Thyroid gland (tissue), 4 donors: ENCODE results near the gene KRT31. TPM values are rescaled to one million over a fixed set of nuclear protein-coding genes. Genes with fewer than 3 reads are reported as not detected.

Source experiments
- DNase-seq, 2 donors: peaks; one replicate each; pipeline ENCODE4 v3.0.0-alpha.2; 2019
- H3K27ac ChIP-seq, 3 donors: fragments of 200-600 bp; sonication (generic); 1 replicate in 2 of 3; 2 replicates in 1 of 3; pipeline ENCODE4 v1.5.1; 2016 to 2019; ENCODE audit warnings: mild to moderate bottlenecking in 1 of 3, moderate library complexity in 1 of 3
- H3K27me3 ChIP-seq: fragments of 200-600 bp; sonication (generic); one replicate; pipeline ENCODE4 v1.5.1; 2019
- H3K36me3 ChIP-seq, 2 donors: fragments of 200-600 bp; sonication (generic); one replicate each; pipeline ENCODE4 v1.5.1; 2016 to 2019
- H3K4me1 ChIP-seq, 2 donors: fragments of 200-600 bp; sonication (generic); one replicate each; pipeline ENCODE4 v1.5.1; 2017 to 2019
- H3K4me3 ChIP-seq, 3 donors: fragments of 200-600 bp; sonication (generic); replicated peaks in 1 of 3; 1 replicate in 2 of 3; 2 replicates in 1 of 3; pipeline ENCODE4 v1.5.1; 2016; ENCODE audit warnings: mild to moderate bottlenecking in 1 of 3
- H3K9me3 ChIP-seq: fragments of 200-600 bp; sonication (generic); one replicate; pipeline ENCODE4 v1.5.1; 2017
- POLR2A ChIP-seq, 2 donors: fragments of 450-650 bp; IDR thresholded peaks; one replicate each; pipeline ENCODE4 v1.6.1; 2017; ENCODE audit warnings: antibody characterized with exemption in 2 of 2, mild to moderate bottlenecking in 2 of 2, moderate library complexity in 1 of 2
- WGBS, 2 donors: methylation state at CpG; one replicate each; pipeline ENCODE4 v1.1.5; 2017; 5-methylcytosine and 5-hydroxymethylcytosine counted together
- intact Hi-C: fragments of 100-400 bp; cut with DNase I; formaldehyde crosslinking; loops from one replicate; pipeline ENCODE4 v1.15.1; 2023
- total RNA-seq, 4 donors: library from RNA; depleted of rRNA; stranded (reverse); fragments of >200 nt; gene quantifications; one replicate each; pipeline ENCODE4 v1.2.3, GENCODE V29; 2016
- TF ChIP-seq, protein P1 (sequence below), 6 experiments: fragments of 200-600 bp in 3 of 6; fragments of 450-650 bp in 3 of 6; sonication (generic) in 3 of 6; IDR thresholded peaks; one replicate each; pipeline ENCODE4 v1.5.1; 2016 to 2019; ENCODE audit warnings: antibody characterized with exemption in 6 of 6, mild to moderate bottlenecking in 2 of 6, inconsistent platforms in 1 of 6, moderate library complexity in 1 of 6

Gene KRT31
- not detected for total RNA-seq

DNA sequence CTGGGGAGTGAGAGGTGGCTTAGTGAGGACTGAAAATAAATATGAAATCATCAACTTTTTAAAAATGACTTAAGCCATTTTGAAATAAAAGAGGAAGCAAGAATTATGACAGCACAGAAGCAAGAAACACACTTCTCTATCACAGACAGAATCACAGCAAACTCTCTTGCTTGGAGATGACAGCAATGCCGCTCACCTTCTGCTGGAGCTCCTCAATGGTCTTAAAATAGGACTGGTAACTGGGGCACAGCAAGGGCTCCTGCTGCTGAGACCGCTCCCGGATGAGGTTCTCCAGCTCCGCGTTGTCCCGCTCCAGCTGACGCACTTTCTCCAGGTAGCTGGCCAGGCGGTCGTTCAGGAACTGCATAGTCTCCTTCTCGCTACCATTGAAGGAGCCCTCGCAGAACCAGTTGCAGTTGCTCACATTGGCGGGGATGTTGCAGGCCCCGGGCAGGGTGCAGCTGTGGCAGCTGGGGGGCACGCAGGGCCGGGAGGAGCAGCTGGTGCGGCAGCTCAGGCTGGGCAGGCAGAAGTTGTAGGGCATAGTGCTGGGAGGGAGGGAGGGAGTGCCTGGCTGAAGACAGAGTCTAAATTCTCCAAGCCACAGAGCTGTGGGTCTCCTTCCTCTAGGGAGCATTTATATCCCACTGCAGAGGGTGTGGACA is at the start of gene KRT31:
Gene KRT31, minus strand, starts transcription at position 613 of the 665 bp plus-strand sequence. Its CDS starts 69 bp downstream, at position 544.
- H3K27me3 ChIP-seq = no peaks in the 10 kb centered on the region
- 83 to 95% methylated on average over 7 to 16 of the region's 16 CpGs for WGBS, 2 donors
- no peak for TF ChIP-seq POLR2A (IDR thresholded peaks at IDR 0.05)
- H3K27ac ChIP-seq = no peak within 1 kb of the TSS
- intact Hi-C loops = no loop called here
- no peaks in the 10 kb centered on the region for H3K9me3 ChIP-seq
- no peaks in the 10 kb centered on the region for H3K4me1 ChIP-seq
- H3K36me3 ChIP-seq = no peaks in the 10 kb centered on the region
- DNase-seq = no peak
- H3K4me3 ChIP-seq = no peak within 1 kb of the TSS

DNA sequence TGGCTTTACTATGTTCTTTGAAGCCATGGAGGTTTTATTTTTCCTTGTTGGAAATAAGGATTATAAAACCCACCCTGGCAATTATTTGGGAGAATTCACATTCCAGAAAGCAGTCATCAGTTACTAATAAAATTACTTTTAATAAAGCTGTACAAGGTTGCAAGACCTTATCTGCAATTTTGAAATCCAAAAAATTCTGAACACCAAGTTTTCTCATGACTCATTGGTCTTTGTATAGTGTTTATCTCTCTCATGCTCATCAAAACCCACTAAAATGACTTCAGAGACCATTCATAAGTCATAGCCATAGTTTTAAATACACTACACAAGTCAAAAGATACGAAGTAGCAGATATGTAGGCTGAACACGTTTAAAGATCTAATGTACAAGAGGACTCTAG is 49.4 kb upstream of the KRT31 start:
- no peaks in the 10 kb centered on the region for H3K9me3 ChIP-seq
- no peaks in the 10 kb centered on the region for H3K36me3 ChIP-seq
- intact Hi-C loops = no loop called here
- DNase-seq = no peak
- TF ChIP-seq, protein P1, sequence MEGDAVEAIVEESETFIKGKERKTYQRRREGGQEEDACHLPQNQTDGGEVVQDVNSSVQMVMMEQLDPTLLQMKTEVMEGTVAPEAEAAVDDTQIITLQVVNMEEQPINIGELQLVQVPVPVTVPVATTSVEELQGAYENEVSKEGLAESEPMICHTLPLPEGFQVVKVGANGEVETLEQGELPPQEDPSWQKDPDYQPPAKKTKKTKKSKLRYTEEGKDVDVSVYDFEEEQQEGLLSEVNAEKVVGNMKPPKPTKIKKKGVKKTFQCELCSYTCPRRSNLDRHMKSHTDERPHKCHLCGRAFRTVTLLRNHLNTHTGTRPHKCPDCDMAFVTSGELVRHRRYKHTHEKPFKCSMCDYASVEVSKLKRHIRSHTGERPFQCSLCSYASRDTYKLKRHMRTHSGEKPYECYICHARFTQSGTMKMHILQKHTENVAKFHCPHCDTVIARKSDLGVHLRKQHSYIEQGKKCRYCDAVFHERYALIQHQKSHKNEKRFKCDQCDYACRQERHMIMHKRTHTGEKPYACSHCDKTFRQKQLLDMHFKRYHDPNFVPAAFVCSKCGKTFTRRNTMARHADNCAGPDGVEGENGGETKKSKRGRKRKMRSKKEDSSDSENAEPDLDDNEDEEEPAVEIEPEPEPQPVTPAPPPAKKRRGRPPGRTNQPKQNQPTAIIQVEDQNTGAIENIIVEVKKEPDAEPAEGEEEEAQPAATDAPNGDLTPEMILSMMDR (IDR thresholded peaks at IDR 0.05) = no peak
- no peak for TF ChIP-seq POLR2A (IDR thresholded peaks at IDR 0.05)
- 59 to 68% methylated on average over 2 of the region's 2 CpGs for WGBS, 2 donors
- no peak overlapping the region for H3K27ac ChIP-seq
- no peaks in the 10 kb centered on the region for H3K27me3 ChIP-seq
- H3K4me1 ChIP-seq = no peaks in the 10 kb centered on the region
- H3K4me3 ChIP-seq = no peak overlapping the region

DNA sequence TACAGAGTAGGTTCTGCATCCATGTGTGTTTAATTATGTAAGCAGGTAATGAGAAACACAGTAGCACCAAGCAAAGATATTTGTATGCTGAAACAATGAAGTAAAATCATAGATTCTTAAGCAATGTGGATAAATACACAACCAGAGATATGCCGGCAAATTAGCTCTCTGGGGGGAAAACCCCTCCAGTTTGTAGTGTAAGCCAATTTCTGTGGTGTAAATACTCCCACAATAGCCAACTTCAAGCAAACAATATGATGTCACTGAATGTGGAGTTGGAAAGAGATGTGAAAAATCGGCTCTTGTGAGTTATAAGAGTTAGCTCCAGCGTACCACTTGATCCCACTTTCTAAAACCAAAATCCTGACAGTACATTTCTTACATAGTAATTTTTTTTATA is 47.2 kb upstream of the KRT31 start:
- no peaks in the 10 kb centered on the region for H3K9me3 ChIP-seq
- intact Hi-C loops = no loop called here
- no peak overlapping the region for H3K27ac ChIP-seq
- H3K36me3 ChIP-seq = no peaks in the 10 kb centered on the region
- H3K4me1 ChIP-seq = no peaks in the 10 kb centered on the region
- no peak for TF ChIP-seq POLR2A (IDR thresholded peaks at IDR 0.05)
- TF ChIP-seq, protein P1 (IDR thresholded peaks at IDR 0.05) = no peak
- WGBS, 2 donors = 56 to 60% methylated on average over 3 of the region's 3 CpGs
- no peak for DNase-seq
- no peak overlapping the region for H3K4me3 ChIP-seq
- H3K27me3 ChIP-seq = no peaks in the 10 kb centered on the region

DNA sequence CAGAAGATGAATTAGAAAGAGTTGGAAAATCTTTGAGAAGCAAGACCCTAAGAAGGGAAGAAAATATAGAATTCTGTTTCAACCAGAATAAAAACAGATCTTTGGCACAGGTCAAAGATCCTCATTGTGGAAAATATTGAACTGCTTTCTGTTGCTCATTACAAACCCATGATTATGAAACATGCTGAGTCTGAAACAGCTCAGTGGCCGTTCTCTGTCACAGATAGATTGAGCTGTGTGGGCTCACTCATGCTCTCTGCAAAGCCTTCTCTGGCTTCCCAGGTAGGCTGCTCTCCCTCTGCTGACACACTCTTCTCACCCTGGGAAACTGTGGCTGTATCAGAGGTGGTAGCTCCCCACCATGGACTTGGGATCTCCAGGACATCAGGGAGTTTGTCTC is 46.8 kb upstream of the KRT31 start:
- 63 to 92% methylated on average over 1 of the region's 1 CpG for WGBS, 2 donors
- Histone ChIP-seq H3K27me3 (no peaks in the 10 kb centered on the region), H3K36me3 (no peaks in the 10 kb centered on the region), H3K27ac (no peak overlapping the region), H3K4me1 (no peaks in the 10 kb centered on the region), H3K9me3 (no peaks in the 10 kb centered on the region), H3K4me3 (no peak overlapping the region)
- DNase-seq = no peak
- TF ChIP-seq POLR2A (IDR thresholded peaks at IDR 0.05) = no peak
- intact Hi-C loops = no loop called here

DNA sequence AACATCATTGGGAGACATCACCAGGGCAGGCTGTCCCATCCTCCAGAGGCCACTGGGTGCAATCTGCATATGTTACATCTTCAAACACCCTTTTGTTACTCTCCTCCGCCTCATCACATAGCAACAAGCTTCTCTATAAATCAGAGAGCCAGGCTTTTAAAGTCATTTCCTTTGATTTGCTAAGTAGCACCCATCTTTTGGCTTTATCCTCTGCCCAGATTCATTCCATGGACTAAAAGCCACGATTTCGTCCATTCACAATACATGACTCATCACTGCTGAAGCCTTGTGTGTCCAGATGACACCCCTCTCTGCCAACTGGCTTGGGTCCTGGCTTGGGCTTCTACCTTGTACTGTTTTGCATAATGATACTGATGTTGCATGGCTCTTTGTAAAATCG is 45.3 kb upstream of the KRT31 start:
- intact Hi-C loops = no loop called here
- TF ChIP-seq, protein P1 (IDR thresholded peaks at IDR 0.05) = no peak
- WGBS, 2 donors = 88 to 91% methylated on average over 4 of the region's 4 CpGs

DNA sequence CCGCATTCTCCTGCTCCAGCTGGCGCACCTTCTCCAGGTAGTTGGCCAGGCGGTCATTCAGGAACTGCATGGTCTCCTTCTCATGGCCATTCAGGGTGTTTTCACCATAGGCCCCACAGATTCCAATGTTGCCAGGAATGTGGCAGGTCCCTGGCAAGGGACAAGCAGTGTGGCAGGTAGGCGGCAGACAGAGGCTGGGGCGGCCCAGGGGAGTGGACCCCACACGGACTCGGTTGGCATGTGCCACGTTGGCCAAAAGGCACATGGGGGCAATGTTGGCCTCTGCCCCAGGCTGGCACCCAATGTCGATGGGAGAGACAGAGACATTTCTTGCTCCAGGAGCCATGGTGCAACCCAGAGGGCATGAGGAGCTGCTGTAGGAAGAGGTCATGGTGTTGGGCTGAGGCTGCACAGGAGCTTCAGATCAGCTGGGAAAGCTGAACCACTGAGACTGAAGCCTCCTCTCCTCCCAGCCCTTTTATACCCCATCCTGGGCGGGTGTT is 43.2 kb upstream of the KRT31 start, which contains the start of gene KRT38:
Gene KRT38, minus strand, starts transcription at position 453 of the 503 bp plus-strand sequence. Its CDS starts 62 bp downstream, at position 391.
- DNase-seq = no peak
- intact Hi-C loops = no loop called here
- TF ChIP-seq POLR2A (IDR thresholded peaks at IDR 0.05) = no peak
- TF ChIP-seq, protein P1 (IDR thresholded peaks at IDR 0.05) = no peak
- Histone ChIP-seq H3K27ac (no peak within 1 kb of the TSS), H3K4me1 (no peaks in the 10 kb centered on the region), H3K9me3 (no peaks in the 10 kb centered on the region), H3K27me3 (no peaks in the 10 kb centered on the region), H3K4me3 (no peak within 1 kb of the TSS), H3K36me3 (no peaks in the 10 kb centered on the region)
- whole genome bisulfite sequencing, 2 donors = 92 to 99% methylated on average over 10 of the region's 10 CpGs

More for the DNA sequence above, 45.3 kb upstream of the KRT31 start:
- no peaks in the 10 kb centered on the region for H3K27me3 ChIP-seq
- H3K27ac ChIP-seq = no peak overlapping the region
- no peaks in the 10 kb centered on the region for H3K9me3 ChIP-seq
- H3K36me3 ChIP-seq = no peaks in the 10 kb centered on the region
- no peak for DNase-seq
- H3K4me1 ChIP-seq = no peaks in the 10 kb centered on the region
- H3K4me3 ChIP-seq = no peak overlapping the region
